Type B pancreatic cell (in vitro differentiated cells): ENCODE results near the gene CUEDC1. TPM values are rescaled to one million over a fixed set of nuclear protein-coding genes. Genes with fewer than 3 reads are reported as not detected.

Experiments used
- DNase-seq: peaks from one replicate; pipeline ENCODE4 v3.0.0; 2021; ENCODE audit warnings: mixed read lengths; ENCODE audit not compliant: unreplicated experiment; ENCODE audit errors: extremely low spot score
- H3K27ac Mint-ChIP-seq: 2 replicates; pipeline ENCODE4 v1.8.0; 2021; ENCODE audit warnings: mild to moderate bottlenecking, mixed read lengths
- H3K27me3 Mint-ChIP-seq: 2 replicates; pipeline ENCODE4 v1.8.0; 2021; ENCODE audit warnings: mixed read lengths
- H3K36me3 Mint-ChIP-seq: 2 replicates; pipeline ENCODE4 v1.8.0; 2021; ENCODE audit warnings: mixed read lengths
- H3K4me1 Mint-ChIP-seq: one replicate; pipeline ENCODE4 v1.8.0; 2021; ENCODE audit warnings: mixed read lengths; ENCODE audit not compliant: unreplicated experiment
- H3K4me3 Mint-ChIP-seq: 2 replicates; pipeline ENCODE4 v1.8.0; 2021; ENCODE audit warnings: mild to moderate bottlenecking, mixed read lengths
- H3K9me3 Mint-ChIP-seq: 2 replicates; pipeline ENCODE4 v1.8.0; 2021; ENCODE audit warnings: mixed read lengths
- total RNA-seq: library from RNA; stranded (reverse); gene quantifications from 2 replicates; pipeline ENCODE4 v1.2.1, GENCODE V29; 2021; ENCODE audit warnings: low replicate concordance
- TF ChIP-seq, protein P1 (sequence below): fragments of 200-600 bp; sonication (generic); conservative IDR thresholded peaks from 2 replicates; pipeline ENCODE4 v1.5.0; 2021; ENCODE audit warnings: antibody characterized with exemption, mild to moderate bottlenecking

The CUEDC1 gene
- total RNA-seq, 1 donor from 2014 or later = 31.3 TPM

DNA sequence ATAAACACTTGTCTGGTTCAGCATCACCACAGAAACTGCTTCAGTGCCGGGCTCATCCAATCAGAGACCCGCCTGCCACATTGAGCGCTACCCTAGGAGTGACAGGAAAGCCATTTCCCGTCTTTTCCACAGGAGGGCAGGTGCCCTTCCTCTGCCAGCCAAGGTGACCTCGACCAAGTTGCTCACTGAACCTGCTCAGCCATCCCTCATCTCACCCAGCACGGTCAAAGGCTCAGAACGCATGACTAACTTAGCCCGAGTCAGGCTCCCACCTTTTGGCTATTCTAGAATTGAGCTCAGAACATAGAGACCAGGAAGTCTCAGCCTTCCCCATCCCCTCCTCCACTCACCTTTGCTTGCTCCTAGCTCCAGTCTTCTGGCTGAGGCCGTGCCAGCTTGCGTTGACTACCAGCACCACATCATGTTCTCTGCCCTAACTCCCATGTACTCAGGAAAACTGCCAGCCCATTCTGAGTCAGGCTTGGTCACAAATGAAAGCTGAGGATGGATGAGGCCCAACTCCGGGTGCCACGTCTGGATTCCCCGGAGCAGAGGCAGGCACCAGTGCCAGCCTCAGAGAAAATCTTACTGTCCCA lies 121.0 kb downstream of the CUEDC1 start:
- H3K36me3 Mint-ChIP-seq = peaks cover 8% of the 10 kb centered on the region
- TF ChIP-seq, protein P1, sequence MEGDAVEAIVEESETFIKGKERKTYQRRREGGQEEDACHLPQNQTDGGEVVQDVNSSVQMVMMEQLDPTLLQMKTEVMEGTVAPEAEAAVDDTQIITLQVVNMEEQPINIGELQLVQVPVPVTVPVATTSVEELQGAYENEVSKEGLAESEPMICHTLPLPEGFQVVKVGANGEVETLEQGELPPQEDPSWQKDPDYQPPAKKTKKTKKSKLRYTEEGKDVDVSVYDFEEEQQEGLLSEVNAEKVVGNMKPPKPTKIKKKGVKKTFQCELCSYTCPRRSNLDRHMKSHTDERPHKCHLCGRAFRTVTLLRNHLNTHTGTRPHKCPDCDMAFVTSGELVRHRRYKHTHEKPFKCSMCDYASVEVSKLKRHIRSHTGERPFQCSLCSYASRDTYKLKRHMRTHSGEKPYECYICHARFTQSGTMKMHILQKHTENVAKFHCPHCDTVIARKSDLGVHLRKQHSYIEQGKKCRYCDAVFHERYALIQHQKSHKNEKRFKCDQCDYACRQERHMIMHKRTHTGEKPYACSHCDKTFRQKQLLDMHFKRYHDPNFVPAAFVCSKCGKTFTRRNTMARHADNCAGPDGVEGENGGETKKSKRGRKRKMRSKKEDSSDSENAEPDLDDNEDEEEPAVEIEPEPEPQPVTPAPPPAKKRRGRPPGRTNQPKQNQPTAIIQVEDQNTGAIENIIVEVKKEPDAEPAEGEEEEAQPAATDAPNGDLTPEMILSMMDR = no peak
- H3K27ac Mint-ChIP-seq = no peak overlapping the region
- H3K4me1 Mint-ChIP-seq = no peaks in the 10 kb centered on the region
- no peaks in the 10 kb centered on the region for H3K9me3 Mint-ChIP-seq
- DNase-seq = no peak
- peak overlapping the region; percentile 25 for H3K4me3 Mint-ChIP-seq
- peaks cover 11% of the 10 kb centered on the region for H3K27me3 Mint-ChIP-seq

DNA sequence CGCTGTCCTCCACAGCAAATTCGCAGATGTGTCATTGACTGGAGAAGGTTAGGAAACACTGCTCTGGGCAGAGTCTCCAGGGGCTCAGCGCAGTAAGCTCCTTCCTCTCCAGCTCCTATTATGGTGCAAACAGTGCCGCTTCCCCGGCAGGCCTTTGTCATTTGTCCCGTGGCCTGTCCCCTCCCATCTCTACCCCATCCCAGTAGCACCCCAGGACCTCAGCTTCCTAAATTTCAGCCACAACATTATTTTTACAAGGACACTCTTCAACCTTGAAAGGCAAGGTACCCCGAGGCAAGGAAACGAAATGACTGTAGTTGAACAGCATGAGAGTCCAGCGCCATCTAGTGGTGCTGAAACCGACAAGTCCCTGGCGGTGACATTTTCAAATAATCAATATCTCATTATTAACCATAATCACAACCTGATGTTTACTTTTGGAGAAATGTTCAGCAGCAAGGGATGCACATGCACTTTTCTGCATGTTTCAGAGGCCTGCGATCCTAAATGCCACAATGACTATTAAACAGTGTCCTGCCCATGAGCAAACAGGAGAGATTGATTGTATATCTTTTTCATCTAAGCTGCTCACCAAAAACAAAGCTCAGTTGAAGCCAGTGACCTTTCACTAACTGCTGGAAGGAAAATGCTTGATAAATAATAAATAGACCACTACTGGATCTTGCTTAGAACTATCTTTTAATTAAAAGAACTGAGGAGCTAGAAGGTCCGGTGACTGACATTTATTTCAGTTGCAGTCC lies 121.9 kb downstream of the CUEDC1 start:
- Mint-ChIP-seq H3K36me3 (peaks cover 6% of the 10 kb centered on the region), H3K27ac (no peak overlapping the region), H3K4me3 (no peak overlapping the region), H3K4me1 (no peaks in the 10 kb centered on the region), H3K9me3 (no peaks in the 10 kb centered on the region), H3K27me3 (peaks cover 13% of the 10 kb centered on the region)
- DNase-seq = no peak
- TF ChIP-seq, protein P1 = peak; percentile 100

DNA sequence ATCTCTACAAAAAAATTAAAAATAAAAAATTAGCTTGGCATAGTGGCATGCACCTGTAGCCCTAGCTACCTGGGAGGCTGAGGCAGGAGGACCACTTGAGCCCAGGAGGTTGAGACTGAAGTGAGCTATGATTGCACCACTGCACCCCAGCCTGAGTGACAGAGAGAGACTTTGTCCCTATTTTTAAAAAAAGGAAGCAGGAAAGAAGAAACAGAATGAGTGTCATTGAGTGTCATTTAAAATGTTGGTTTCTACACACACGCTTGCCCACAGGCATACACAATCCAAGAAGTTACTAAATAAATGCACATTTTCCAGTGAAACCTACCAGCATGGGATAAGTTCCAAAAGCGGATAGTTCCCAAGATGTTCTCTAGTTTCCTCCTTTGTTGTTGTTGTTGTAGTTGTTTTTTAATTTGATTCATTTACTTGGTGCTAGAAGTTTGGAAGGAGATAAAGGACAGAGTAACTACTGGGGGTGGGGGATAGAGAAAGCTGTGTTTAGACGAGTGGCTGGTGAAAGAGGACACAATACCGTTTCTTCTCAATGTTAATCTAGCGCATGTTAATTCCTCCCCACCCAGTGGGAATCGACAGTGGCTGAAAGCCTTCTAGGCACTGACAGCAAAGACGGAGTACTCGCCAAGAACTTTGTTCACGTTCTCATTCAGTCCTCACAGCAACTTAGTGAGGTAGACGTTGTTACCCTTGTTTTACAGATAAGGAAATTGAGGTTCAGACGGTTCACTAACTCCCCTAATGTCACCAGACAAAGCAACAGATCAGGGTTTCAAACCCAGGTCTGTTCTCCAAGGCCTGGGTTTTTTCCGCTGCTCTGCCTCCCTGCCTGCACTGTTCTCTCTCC lies 122.7 kb downstream of the CUEDC1 start:
- TF ChIP-seq, protein P1 = no peak
- Mint-ChIP-seq H3K36me3 (peaks cover 4% of the 10 kb centered on the region), H3K27me3 (peaks cover 13% of the 10 kb centered on the region), H3K27ac (no peak overlapping the region), H3K9me3 (no peaks in the 10 kb centered on the region), H3K4me1 (no peaks in the 10 kb centered on the region), H3K4me3 (no peak overlapping the region)
- DNase-seq = no peak

DNA sequence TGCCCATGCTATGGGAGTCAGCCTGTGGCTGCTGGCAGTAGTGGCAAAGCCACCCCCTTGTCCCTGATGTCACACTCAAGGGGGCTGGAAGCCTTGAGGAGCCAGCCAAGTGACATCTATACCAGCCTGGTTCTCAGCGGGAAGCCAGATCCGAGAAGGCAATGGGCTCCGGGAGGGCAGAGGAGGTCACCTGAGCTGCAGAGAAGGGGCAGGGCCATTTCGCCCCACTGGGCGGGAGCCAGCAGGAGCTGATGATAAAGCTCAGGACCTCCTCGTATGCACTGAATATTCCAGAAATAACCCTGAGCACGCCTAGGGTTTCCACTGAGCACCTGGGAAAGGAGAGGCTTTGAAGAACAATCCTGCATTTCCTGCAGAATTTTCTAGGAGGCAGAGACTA lies 124.3 kb downstream of the CUEDC1 start:
- H3K9me3 Mint-ChIP-seq = no peaks in the 10 kb centered on the region
- H3K36me3 Mint-ChIP-seq = no peaks in the 10 kb centered on the region
- no peak overlapping the region for H3K4me3 Mint-ChIP-seq
- TF ChIP-seq, protein P1 = no peak
- no peaks in the 10 kb centered on the region for H3K4me1 Mint-ChIP-seq
- no peak for DNase-seq
- peaks cover 21% of the 10 kb centered on the region for H3K27me3 Mint-ChIP-seq
- no peak overlapping the region for H3K27ac Mint-ChIP-seq

DNA sequence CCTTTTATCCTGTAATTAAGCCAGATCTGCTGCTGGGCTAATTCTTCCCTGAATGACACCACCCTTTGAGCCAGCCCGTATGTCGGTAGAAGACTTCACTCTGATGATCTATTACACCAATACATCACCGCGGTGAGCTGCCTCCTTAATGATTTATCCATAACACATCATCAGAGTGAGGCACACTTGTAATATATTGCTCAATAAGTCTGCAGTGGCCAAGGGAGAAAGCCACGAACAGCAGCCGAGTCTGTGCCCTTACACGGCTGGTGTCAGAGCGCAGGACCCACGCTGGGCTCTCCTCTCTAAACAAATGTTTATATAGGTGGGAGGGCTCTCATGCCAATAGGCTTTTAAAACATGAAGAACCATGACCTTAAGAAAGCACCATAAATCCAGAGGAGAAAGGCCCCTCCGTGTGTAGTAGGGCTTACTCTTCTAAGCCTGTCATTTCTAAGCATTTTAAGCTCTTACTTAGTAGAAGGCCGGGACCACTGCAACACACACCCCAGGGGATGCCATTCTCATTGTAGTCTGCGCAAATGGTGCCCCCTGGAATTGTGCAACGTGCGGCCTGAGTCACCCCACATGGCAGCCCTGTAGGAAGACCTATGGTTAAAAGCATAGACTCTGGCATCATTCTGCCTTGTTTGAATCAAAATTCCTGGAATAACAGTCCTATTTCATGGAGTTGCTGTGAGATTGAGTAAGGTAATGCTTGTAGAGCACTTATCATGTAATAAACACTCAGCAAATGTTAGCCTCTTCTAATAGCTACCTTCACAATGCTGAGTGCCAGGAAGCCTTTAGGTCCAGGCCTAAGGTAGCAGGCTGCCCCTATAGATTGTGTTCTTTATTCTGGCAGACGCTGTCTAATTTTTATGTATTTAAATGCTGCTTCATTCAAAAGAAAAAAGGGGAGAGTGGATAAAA lies 131.5 kb downstream of the CUEDC1 start:
- H3K27me3 Mint-ChIP-seq = peaks cover 43% of the 10 kb centered on the region
- H3K4me1 Mint-ChIP-seq = peaks cover 14% of the 10 kb centered on the region
- no peak for DNase-seq
- no peaks in the 10 kb centered on the region for H3K36me3 Mint-ChIP-seq
- no peak overlapping the region for H3K27ac Mint-ChIP-seq
- H3K9me3 Mint-ChIP-seq = no peaks in the 10 kb centered on the region
- peak overlapping the region; percentile 53 for H3K4me3 Mint-ChIP-seq
- TF ChIP-seq, protein P1 = no peak
